GM12801 (cell line): Measurements from ENCODE around the gene POLR2H.

Source experiments
- CTCF ChIP-seq: IDR thresholded peaks from one replicate; pipeline ENCODE4 v1.5.1; 2011; ENCODE audit warnings: control low read depth; ENCODE audit not compliant: insufficient read length; ENCODE audit errors: extremely low read depth

Gene POLR2H

GRCh38 chr3:184371570-184372018 lies 10.1 kb downstream of the POLR2H start:
- no peak for TF ChIP-seq CTCF

GRCh38 chr3:184372296-184372821 lies 10.8 kb downstream of the POLR2H start:
- no peak for TF ChIP-seq CTCF

GRCh38 chr3:184372911-184373310 lies 11.4 kb downstream of the POLR2H start:
- no peak for TF ChIP-seq CTCF

GRCh38 chr3:184373422-184373821 lies 11.9 kb downstream of the POLR2H start:
- no peak for TF ChIP-seq CTCF

GRCh38 chr3:184375747-184376461 lies 14.4 kb downstream of the POLR2H start:
- TF ChIP-seq CTCF: no peak

GRCh38 chr3:184377374-184377773 lies 15.9 kb downstream of the POLR2H start:
- TF ChIP-seq CTCF: no peak

GRCh38 chr3:184377882-184378445 lies 16.5 kb downstream of the POLR2H start, which contains the start of gene THPO:
TSS of gene THPO (minus strand) at chr3:184378207. CDS start at chr3:184376259, 1,948 bp downstream.
- TF ChIP-seq CTCF: no peak
